HG02588 (cell line): ENCODE results near the gene DVL3.
"Not testable (repeated sequence)": the region's sequence is repeated elsewhere in the genome, so short reads cannot be mapped to it uniquely, and the experiment has no call there.

Experiments
- ATAC-seq: cut with Tn5 transposase; IDR thresholded peaks from one replicate; pipeline ENCODE4 v1.9.1; 2021; ENCODE audit warnings: mild to moderate bottlenecking, moderate library complexity; ENCODE audit not compliant: unreplicated experiment

Gene DVL3

DNA sequence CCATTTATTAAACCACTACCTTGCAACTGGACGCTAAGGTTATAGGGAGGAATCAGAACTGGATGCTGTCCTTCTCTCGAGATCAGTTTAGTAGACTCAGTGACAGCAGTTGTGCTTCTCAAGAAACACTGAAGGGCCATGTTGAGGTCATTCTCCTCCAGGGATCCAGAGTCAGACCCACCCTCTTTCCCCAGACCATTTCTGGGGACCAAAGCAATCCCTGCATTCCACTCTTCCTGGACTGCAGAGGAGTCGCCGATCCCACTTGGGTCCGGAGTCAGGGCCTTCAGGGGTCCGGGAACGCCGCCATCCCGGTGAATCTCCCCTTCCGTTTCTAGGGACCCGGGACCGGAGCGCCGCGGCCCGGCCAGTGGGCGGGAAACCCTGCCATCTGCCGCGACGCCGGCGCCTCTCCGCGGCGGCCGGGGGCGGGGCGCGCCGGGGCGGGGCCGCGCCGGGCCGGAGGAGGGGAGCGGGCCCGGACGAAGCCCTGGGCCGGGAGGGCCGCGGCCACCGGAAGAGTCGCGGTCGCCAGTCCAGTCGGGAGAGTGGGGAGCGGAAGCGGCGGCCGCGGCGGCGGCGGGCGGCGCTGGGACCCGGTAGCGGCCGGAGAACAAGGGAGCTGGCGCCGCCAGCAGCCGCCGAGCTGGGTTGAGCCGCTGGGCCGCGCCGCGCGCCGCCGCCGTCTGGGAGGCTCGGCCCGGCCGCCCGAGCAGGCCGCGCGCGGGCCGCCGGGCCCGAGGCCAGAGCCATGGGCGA lies at the start of gene DVL3:
Gene DVL3 (plus strand): TSS at position 493 of the 759 bp plus-strand sequence. CDS start 259 bp downstream, at position 752.
- peak; percentile 85 for ATAC-seq

DNA sequence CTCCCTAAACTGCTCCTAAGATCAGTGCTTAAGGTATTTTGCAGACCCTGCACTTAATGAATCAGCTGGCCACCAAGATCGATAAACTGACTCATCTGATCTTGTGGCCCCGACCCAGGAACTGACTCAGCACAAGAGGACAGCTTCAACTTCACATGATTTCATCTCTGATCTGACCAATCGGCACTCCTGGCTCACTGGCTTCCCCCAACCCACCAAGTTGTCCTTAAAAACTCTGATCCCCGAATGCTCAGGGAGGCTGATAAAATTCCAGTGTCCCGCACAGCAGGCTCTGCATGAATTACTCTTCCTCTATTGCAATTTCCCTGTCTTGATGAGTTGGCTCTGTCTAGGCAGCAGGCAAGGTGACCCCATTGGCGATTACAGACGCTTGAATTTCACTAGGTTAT lies 44.9 kb upstream of the DVL3 start:
- no peak for ATAC-seq

GRCh38 chr3:184116017-184116416 lies 39.2 kb upstream of the DVL3 start:
- ATAC-seq, result no peak

- ATAC-seq, result no peak
Observed at GRCh38 chr3:184117636-184118035, 37.5 kb upstream of the DVL3 start.

- ATAC-seq, result not testable (repeated sequence)
Observed at GRCh38 chr3:184121031-184121430, 34.1 kb upstream of the DVL3 start.

DNA sequence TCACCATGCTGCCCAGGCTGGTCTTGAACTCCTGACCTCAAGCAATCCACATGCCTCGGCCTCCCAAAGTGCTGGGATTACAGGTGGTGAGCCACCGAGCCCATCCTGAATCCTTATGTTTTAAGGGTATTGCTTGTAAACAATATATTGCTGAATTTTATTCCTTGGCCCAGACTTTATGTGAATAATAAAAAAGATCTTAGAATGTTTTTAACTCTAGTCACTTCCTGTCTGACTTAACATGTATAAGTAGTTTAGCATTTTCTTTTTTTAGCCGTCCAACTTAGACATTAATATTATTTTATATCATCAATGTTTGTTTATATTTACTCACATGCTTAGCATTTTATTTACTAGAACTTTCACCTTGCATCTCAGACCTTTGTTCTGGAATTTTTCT lies 29.2 kb upstream of the DVL3 start:
- ATAC-seq, result no peak

- no peak for ATAC-seq
Observed at GRCh38 chr3:184129012-184129411, 26.2 kb upstream of the DVL3 start.

- no peak for ATAC-seq
Observed at GRCh38 chr3:184132945-184133344, 22.2 kb upstream of the DVL3 start.

GRCh38 chr3:184133840-184134745 lies 21.1 kb upstream of the DVL3 start:
- ATAC-seq, result no peak

DNA sequence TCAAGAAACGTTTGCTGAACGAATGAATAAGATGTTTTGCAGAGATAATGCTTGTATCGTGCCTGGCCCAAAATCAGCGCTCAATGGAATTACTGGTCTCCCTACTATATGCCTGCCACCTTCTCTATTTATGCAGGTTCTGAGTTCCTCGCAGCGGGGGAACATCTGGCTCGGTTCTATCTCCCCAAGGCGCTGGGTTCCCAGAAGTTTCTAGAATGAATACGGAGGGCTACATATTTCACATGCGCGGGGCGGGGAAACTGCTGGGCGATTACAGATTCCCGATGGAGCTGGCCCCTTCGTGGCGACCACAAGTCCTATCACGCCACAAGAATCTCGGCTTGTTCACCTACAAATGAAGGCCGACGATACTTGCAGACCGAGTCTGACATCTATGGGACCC lies 20.4 kb upstream of the DVL3 start:
- ATAC-seq, result peak; percentile 3

DNA sequence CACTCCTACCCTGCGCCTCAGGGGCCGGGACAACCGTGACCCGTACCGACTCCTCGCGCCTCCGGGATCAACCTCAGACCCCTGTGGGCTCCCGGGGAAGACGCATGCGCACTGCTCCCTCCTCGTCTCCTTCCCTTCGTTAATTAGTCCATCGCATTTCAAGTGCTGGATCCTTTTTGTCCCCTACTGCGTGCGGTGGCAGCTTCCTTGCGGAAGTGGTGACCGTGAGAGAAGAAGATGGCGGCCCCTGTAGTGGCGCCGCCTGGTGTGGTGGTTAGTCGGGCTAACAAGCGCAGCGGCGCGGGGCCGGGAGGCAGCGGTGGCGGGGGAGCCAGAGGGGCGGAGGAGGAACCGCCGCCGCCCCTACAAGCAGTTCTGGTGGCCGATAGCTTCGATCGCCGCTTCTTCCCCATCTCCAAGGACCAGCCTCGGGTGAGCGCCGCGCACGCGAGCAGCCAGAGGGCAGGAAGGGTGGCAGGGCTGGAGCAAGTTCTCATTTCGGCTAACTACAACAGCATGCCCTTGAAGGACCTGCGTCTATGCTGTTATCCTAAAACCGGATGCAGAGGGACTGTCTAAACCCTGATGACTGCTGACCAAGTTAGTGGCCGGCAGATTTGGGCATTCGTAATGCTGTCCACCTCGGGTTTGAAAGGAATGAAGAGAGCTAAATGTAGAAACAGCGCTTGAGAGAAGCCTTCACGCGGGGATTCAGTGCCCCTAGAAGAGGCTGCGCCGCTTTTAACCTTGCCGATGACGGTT lies 19.8 kb upstream of the DVL3 start, which contains the start of gene EIF2B5:
Gene EIF2B5 (plus strand): TSS at position 210 of the 762 bp plus-strand sequence. CDS start 28 bp downstream, at position 238.
- ATAC-seq, result peak; percentile 88

- ATAC-seq, result no peak
Observed at GRCh38 chr3:184135911-184136260, 19.3 kb upstream of the DVL3 start.

- no peak for ATAC-seq
Observed at GRCh38 chr3:184140436-184140835, 14.7 kb upstream of the DVL3 start.

DNA sequence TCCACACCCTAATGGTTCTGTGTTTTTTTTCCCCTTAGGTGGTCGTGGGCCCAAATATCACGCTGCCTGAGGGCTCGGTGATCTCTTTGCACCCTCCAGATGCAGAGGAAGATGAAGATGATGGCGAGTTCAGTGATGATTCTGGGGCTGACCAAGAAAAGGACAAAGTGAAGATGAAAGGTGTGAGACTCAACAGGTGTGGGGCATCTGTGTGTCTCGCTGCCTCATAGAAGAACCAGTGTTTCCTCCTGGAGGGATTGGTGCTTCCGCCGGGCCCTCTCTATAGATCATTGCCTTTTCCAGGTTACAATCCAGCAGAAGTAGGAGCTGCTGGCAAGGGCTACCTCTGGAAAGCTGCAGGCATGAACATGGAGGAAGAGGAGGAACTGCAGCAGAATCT lies 13.0 kb upstream of the DVL3 start:
- no peak for ATAC-seq

DNA sequence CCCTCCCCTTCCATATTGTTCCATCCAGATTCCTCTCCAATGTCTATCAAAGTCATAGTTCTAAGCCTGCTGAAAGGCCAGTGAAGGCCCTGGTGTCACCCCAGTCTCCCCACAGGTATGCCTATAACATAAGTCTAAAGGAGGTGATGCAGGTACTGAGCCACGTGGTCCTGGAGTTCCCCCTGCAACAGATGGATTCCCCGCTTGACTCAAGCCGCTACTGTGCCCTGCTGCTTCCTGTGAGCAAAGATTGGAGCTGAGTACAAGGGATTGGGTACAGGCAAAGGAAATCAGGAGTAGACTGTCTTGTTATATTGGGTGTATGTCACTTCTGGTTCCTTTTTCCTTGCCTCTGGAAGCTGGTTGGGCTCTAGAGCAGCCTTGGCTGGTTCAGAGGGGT lies 11.8 kb upstream of the DVL3 start:
- ATAC-seq, result no peak

DNA sequence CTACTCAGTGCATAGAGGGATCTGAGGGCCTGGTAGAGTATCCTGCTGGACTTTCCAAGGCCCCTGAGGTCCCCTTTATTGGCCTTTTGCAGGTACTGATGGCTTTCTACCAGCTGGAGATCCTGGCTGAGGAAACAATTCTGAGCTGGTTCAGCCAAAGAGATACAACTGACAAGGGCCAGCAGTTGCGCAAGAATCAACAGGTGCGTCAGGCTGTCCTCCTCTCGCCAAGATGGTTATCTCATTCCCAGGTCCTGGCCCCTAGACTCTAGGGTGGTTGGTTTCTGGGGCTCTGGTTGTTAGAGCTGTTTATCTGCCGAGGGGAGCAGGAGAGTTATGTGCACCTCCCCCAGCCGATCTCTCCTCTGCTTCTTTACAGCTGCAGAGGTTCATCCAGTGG lies 10.7 kb upstream of the DVL3 start:
- ATAC-seq, result no peak

DNA sequence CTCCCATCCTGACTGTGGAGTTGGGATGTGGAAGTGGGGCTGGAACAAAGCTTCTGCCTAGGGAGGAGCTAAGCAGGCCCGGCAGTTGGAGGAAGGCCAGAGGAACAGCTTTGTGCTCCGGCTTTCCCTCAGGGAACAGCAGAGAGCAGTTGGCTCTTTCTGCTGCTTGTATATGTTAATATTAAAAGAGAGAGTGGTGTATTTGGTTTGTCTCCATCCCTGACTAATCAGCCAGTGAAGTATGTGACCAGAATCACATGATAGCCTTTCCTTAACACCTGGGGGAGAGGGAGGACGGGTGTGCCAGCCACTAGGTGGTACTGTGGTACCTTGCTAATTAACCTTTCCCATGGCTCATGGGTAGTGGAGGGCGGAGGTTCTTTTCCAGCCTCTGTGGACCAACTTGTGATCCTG lies 10.1 kb upstream of the DVL3 start:
- ATAC-seq, result no peak

- ATAC-seq, result no peak
Observed at GRCh38 chr3:184145751-184146270, 9.4 kb upstream of the DVL3 start.

DNA sequence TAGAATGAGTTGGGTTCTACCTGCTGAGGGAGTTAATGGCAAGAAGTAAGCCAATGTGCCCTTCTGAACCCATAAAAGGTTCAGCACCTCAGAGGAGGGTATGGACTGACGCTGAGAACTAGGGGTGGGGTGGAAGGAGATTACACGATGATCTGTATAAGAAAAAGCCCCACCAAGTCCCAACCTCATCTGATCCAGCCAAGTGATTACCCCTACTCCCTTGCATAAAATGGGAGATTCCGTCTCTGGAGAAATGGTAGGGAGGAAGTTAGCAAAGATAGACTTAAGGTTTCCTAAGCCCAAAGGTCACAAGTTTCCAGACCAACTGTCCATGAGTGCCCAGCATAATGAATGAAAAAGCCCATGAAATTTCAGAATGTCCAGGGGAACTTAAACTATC lies 7.1 kb upstream of the DVL3 start:
- ATAC-seq, result no peak

GRCh38 chr3:184149123-184149522 lies 6.1 kb upstream of the DVL3 start:
- no peak for ATAC-seq

- ATAC-seq, result not testable (repeated sequence)
Observed at GRCh38 chr3:184149770-184150169, 5.4 kb upstream of the DVL3 start.
